Measurements from ENCODE around the gene SLC39A11. TPM values are rescaled to one million over a fixed set of nuclear protein-coding genes. Genes with fewer than 3 reads are reported as not detected.

Gene SLC39A11
- polyA plus RNA-seq, 3 donors = 16.6 to 27.9 (median 26.6) TPM

DNA sequence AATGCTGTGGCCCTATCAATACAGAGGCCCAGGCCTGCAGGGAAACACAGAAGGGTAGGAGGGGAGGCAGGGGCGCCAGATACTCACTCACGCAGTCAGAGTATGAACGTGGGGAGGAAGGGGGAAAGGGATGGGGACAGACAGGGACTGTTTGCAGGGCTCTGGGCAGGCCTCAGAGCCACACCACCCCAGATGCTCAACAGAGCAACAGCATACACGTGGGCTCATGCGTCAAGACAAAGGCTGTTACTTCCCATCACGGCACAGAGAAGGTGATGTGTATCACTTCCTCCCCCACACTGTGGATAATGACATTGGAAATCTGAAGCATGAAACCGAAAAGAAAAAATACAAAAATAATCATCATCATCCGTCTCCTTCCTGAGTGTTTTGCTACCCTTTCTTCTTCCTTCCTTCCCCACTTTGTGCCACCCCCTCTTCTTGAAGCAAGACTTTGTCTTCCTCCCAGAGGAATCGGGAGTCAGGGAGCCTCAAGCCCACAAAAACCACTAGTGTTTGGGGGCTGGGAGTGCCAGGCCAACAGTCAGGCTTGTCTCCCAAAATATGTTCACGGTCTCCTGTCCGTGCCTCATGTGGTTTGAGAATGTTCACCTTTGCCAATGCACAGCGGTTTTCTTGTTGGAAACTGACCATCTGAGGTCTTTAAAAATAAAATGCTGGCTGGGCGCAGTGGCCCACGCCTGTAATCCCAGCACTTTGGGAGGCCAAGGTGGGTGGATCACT, 20.1 kb downstream of the SLC39A11 start:
- peak overlapping the region; percentile 29 to 61 for H3K27ac ChIP-seq (ENCODE audit: low read depth in 1 of 2, low read length in 2 of 2)
- peaks cover 27% of the 10 kb centered on the region for H4K20me1 ChIP-seq (ENCODE audit: insufficient read depth, low read length)
- Mint-ChIP-seq H3K27ac (peak overlapping the region; percentile 3 to 91 (median 63)), H3K27me3 (ENCODE audit: low read depth in 3 of 3) (peaks cover 0 to 6% (median 0%) of the 10 kb centered on the region in 3 donors), H3K9me3 (no peaks in the 10 kb centered on the region), H3K4me1 (peaks cover 71% of the 10 kb centered on the region), H3K36me3 (peaks cover 30 to 69% of the 10 kb centered on the region in 2 donors), H3K4me3 (no peak overlapping the region)
- no peak overlapping the region for H2AFZ ChIP-seq (ENCODE audit: insufficient read depth, low read depth, low read length, poor library complexity, severe bottlenecking)
- H3K4me3 ChIP-seq (replicated peaks in 1 of 3; ENCODE audit: low read depth in 2 of 3, low read length in 3 of 3) = no peak overlapping the region
- no peak for TF ChIP-seq CTCF (IDR thresholded peaks at IDR 0.05)
- H3K4me1 ChIP-seq (ENCODE audit: control insufficient read depth in 1 of 2, insufficient read depth in 2 of 2, low read length in 2 of 2) = peaks cover 37 to 44% of the 10 kb centered on the region in 2 donors
- H3K27me3 ChIP-seq (ENCODE audit: control insufficient read depth in 2 of 2, insufficient read depth in 2 of 2, low read length in 2 of 2) = no peaks in the 10 kb centered on the region
- H3K36me3 ChIP-seq (replicated peaks in 1 of 2; ENCODE audit: control insufficient read depth in 1 of 2, insufficient read depth in 2 of 2, low read length in 2 of 2) = peaks cover 10 to 79% of the 10 kb centered on the region in 2 donors
- H3K79me2 ChIP-seq (ENCODE audit: insufficient read depth, low read length) = peaks cover 78% of the 10 kb centered on the region
- no peak overlapping the region for H3K4me2 ChIP-seq (replicated peaks; ENCODE audit: extremely low read depth, low read length, poor library complexity, severe bottlenecking)
- peak in 2 of 3 donors; percentile 40 to 68 for DNase-seq
- H3K9ac ChIP-seq (ENCODE audit: insufficient read depth, low read length, poor library complexity, severe bottlenecking) = no peak overlapping the region
- H3K9me3 ChIP-seq (replicated peaks in 1 of 2; ENCODE audit: control insufficient read depth in 1 of 2, insufficient read depth in 1 of 2, low read length in 2 of 2) = no peaks in the 10 kb centered on the region
- 41% methylated on average over 6 of the region's 14 CpGs for WGBS (ENCODE audit: insufficient coverage)
- intact Hi-C loops (cut with micrococcal nuclease) = no loop called here

GRCh38 chr17:73071066-73071999, 21.2 kb downstream of the SLC39A11 start:
- Histone ChIP-seq H3K27me3 (ENCODE audit: control insufficient read depth in 2 of 2, insufficient read depth in 2 of 2, low read length in 2 of 2) (no peaks in the 10 kb centered on the region), H3K79me2 (ENCODE audit: insufficient read depth, low read length) (peaks cover 77% of the 10 kb centered on the region), H3K36me3 (replicated peaks in 1 of 2; ENCODE audit: control insufficient read depth in 1 of 2, insufficient read depth in 2 of 2, low read length in 2 of 2) (peaks cover 6 to 79% of the 10 kb centered on the region in 2 donors), H2AFZ (ENCODE audit: insufficient read depth, low read depth, low read length, poor library complexity, severe bottlenecking) (no peak overlapping the region), H3K4me1 (ENCODE audit: control insufficient read depth in 1 of 2, insufficient read depth in 2 of 2, low read length in 2 of 2) (peaks cover 37 to 44% of the 10 kb centered on the region in 2 donors), H4K20me1 (ENCODE audit: insufficient read depth, low read length) (peaks cover 27% of the 10 kb centered on the region), H3K9me3 (replicated peaks in 1 of 2; ENCODE audit: control insufficient read depth in 1 of 2, insufficient read depth in 1 of 2, low read length in 2 of 2) (no peaks in the 10 kb centered on the region), H3K4me3 (replicated peaks in 1 of 3; ENCODE audit: low read depth in 2 of 3, low read length in 3 of 3) (no peak overlapping the region), H3K9ac (ENCODE audit: insufficient read depth, low read length, poor library complexity, severe bottlenecking) (no peak overlapping the region), H3K27ac (ENCODE audit: low read depth in 1 of 2, low read length in 2 of 2) (peak overlapping the region in 1 of 2 donors; percentile 61), H3K4me2 (replicated peaks; ENCODE audit: extremely low read depth, low read length, poor library complexity, severe bottlenecking) (no peak overlapping the region)
- no peak overlapping the region for H3K4me3 Mint-ChIP-seq
- H3K27ac Mint-ChIP-seq = peak overlapping the region in 5 of 7 donors; percentile 3 to 91 (median 84)
- 85% methylated on average over 4 of the region's 8 CpGs for WGBS (ENCODE audit: insufficient coverage)
- peaks cover 37 to 73% of the 10 kb centered on the region in 2 donors for H3K36me3 Mint-ChIP-seq
- H3K4me1 Mint-ChIP-seq = peaks cover 73% of the 10 kb centered on the region
- intact Hi-C loops (cut with micrococcal nuclease) = no loop called here
- DNase-seq = peak in 1 of 3 donors; percentile 36
- no peak for TF ChIP-seq CTCF (IDR thresholded peaks at IDR 0.05)
- no peaks in the 10 kb centered on the region for H3K9me3 Mint-ChIP-seq
- peaks cover 0 to 6% (median 0%) of the 10 kb centered on the region in 3 donors for H3K27me3 Mint-ChIP-seq (ENCODE audit: low read depth in 3 of 3)
